Panc1 (cell line): ENCODE measurements around the gene TXNL1. TPM values are rescaled to one million over a fixed set of nuclear protein-coding genes. Genes with fewer than 3 reads are reported as not detected.
A peak's percentile ranks its signal among the peaks of the same experiment; 100 is the strongest.

Experiments
- ATAC-seq: fragments of 200-7000 bp; cut with Tn5 transposase; 2 replicates; pipeline ENCODE4 v1.9.1; 2020; ENCODE audit warnings: mild to moderate bottlenecking, moderate library complexity
- BruUV-seq: library from RNA; stranded (reverse); fragments of 400-500 nt; replicated peaks from 2 replicates; lab custom pipeline; 2021; lab: Mats Ljungman, UMichigan
- CTCF ChIA-PET: fragments of 300-600 bp; sonication (Branson Sonifier 250); formaldehyde crosslinking; loops from one replicate; lab custom pipeline; 2022; ENCODE audit warnings: antibody characterized with exemption; lab: Charles Lee
- POLR2A ChIA-PET: fragments of 300-600 bp; sonication (Branson Sonifier 250); formaldehyde crosslinking; loops from one replicate; lab custom pipeline; 2022; ENCODE audit warnings: antibody characterized with exemption; lab: Charles Lee
- DNase-seq: peaks from one replicate; pipeline ENCODE4 v3.0.0-alpha.2; 2010; ENCODE audit warnings: low read depth, low spot score
- H3K27ac ChIP-seq: 2 replicates; pipeline ENCODE4 v1.5.1; 2011; ENCODE audit warnings: mild to moderate bottlenecking, low read length, inconsistent platforms
- H3K27me3 ChIP-seq: fragments of 200-500 bp; sonication (Bioruptor generic); 2 replicates; pipeline ENCODE4 v1.6.0; 2014; ENCODE audit warnings: low read length, inconsistent platforms; ENCODE audit not compliant: control insufficient read depth, insufficient read depth
- H3K36me3 ChIP-seq: fragments of 200-500 bp; sonication (Bioruptor generic); 2 replicates; pipeline ENCODE4 v1.5.1; 2014; ENCODE audit warnings: inconsistent platforms, mild to moderate bottlenecking, low read length, moderate library complexity; ENCODE audit not compliant: control insufficient read depth, insufficient read depth
- H3K4me1 ChIP-seq: 2 replicates; pipeline ENCODE4 v1.5.1; 2011; ENCODE audit warnings: inconsistent platforms, mild to moderate bottlenecking, low read length, moderate library complexity; ENCODE audit not compliant: control insufficient read depth, insufficient read depth
- H3K4me3 ChIP-seq, 2 experiments: 2 replicates each; pipeline ENCODE4 v1.5.1; 2011 to 2012; ENCODE audit warnings: low read depth in 2 of 2, low read length in 2 of 2, mild to moderate bottlenecking in 2 of 2, inconsistent platforms in 1 of 2, moderate library complexity in 1 of 2
- H3K9me3 ChIP-seq: fragments of 200-500 bp; sonication (Bioruptor generic); 2 replicates; pipeline ENCODE4 v1.5.1; 2014; ENCODE audit warnings: low read depth, mild to moderate bottlenecking, inconsistent platforms, low read length, moderate library complexity; ENCODE audit not compliant: control insufficient read depth, insufficient read depth
- CTCF ChIP-seq: fragments of 450-650 bp; IDR thresholded peaks from 2 replicates; pipeline ENCODE4 v1.5.1; 2017; ENCODE audit warnings: mild to moderate bottlenecking
- POLR2AphosphoS5 ChIP-seq: IDR thresholded peaks from 2 replicates; pipeline ENCODE4 v1.6.1; 2012; ENCODE audit warnings: mild to moderate bottlenecking, low read depth, low read length, moderate library complexity
- REST ChIP-seq, 2 experiments: IDR thresholded peaks; 2 replicates each; pipeline ENCODE4 v1.6.1; 2011 to 2012; ENCODE audit warnings: low read depth in 2 of 2, control low read depth in 1 of 2, low read length in 1 of 2, mild to moderate bottlenecking in 1 of 2, moderate library complexity in 1 of 2; ENCODE audit not compliant: insufficient read depth in 1 of 2
- SIN3A ChIP-seq: IDR thresholded peaks from 2 replicates; pipeline ENCODE4 v1.6.1; 2012; ENCODE audit warnings: low read depth, mild to moderate bottlenecking, low read length, moderate library complexity, borderline replicate concordance; ENCODE audit not compliant: insufficient read depth
- TCF7L2 ChIP-seq: IDR thresholded peaks from 2 replicates; pipeline ENCODE4 v1.6.1; 2011; ENCODE audit warnings: mild to moderate bottlenecking, low read depth, low read length, inconsistent platforms
- in situ Hi-C: cut with HindIII; loops from 2 replicates; pipeline ENCODE4 v1.10.0; 2016; ENCODE audit warnings: low sequenced_read_pairs, low pct_unique_long_range_greater_than_20kb
- intact Hi-C: fragments of 100-400 bp; cut with micrococcal nuclease; formaldehyde crosslinking; loops from one replicate; pipeline ENCODE4 v1.10.0; 2022; ENCODE audit not compliant: unreplicated experiment
- total RNA-seq: library from RNA; stranded (reverse); gene quantifications from one replicate; pipeline ENCODE4 v1.2.1, GENCODE V29; 2021; ENCODE audit not compliant: unreplicated experiment

TXNL1 gene
- total RNA-seq, 1 experiment from 2014 or later = 58.3 TPM

GRCh38 chr18:56641714-56642337, 3.4 kb upstream of the TXNL1 start:
- intact Hi-C loops = no loop called here
- CTCF ChIA-PET = no interaction called here

GRCh38 chr18:56639571-56639970, 1.2 kb upstream of the TXNL1 start:
- Histone ChIP-seq H3K9me3 (no peaks in the 10 kb centered on the region), H3K27me3 (no peaks in the 10 kb centered on the region), H3K27ac (no peak overlapping the region), H3K4me1 (peaks cover 8% of the 10 kb centered on the region; the same call in 1 of the 2 replicates), H3K36me3 (peaks cover 9% of the 10 kb centered on the region), H3K4me3 (peak overlapping the region in 1 of 2 experiments; percentile 63; a peak in 1 of 4 replicates)
- BruUV-seq = no TSS peak
- ChIA-PET POLR2A (no interaction called here), CTCF (no interaction called here)
- DNase-seq (no peak), ATAC-seq (no peak)
- in situ Hi-C loops (no loop called here), intact Hi-C loops (no loop called here)
- no peak for TF ChIP-seq TCF7L2
- no peak for TF ChIP-seq REST (IDR thresholded peaks at IDR 0.05; ENCODE audit: insufficient read depth in 1 of 2, low read depth in 2 of 2, low read length in 1 of 2)
- TF ChIP-seq SIN3A = no peak
- no peak for TF ChIP-seq POLR2AphosphoS5
- TF ChIP-seq CTCF = no peak

More at GRCh38 chr18:56641714-56642337, 3.4 kb upstream of the TXNL1 start:
- no peak overlapping the region; the same call in 1 of the 2 replicates for H3K27ac ChIP-seq
- in situ Hi-C loops = no loop called here
- POLR2A ChIA-PET = no interaction called here
- DNase-seq = no peak
- H3K27me3 ChIP-seq = no peaks in the 10 kb centered on the region
- peaks cover 7% of the 10 kb centered on the region; the same call in 1 of the 2 replicates for H3K36me3 ChIP-seq
- peaks cover 3% of the 10 kb centered on the region; the same call in 1 of the 2 replicates for H3K4me1 ChIP-seq
- no peak for TF ChIP-seq REST (IDR thresholded peaks at IDR 0.05; ENCODE audit: insufficient read depth in 1 of 2, low read depth in 2 of 2, low read length in 1 of 2)
- no peak for TF ChIP-seq TCF7L2
- no peak for TF ChIP-seq CTCF
- TF ChIP-seq SIN3A = no peak
- no peak for TF ChIP-seq POLR2AphosphoS5
- H3K4me3 ChIP-seq = no peak overlapping the region
- no peaks in the 10 kb centered on the region for H3K9me3 ChIP-seq
- ATAC-seq = no peak
- BruUV-seq = no TSS peak
